Esophagus muscularis mucosa (tissue), 4 donors: ENCODE results near the gene ATRNL1. TPM values are rescaled to one million over a fixed set of nuclear protein-coding genes. Genes with fewer than 3 reads are reported as not detected.
"Not testable (repeated sequence)": the region's sequence is repeated elsewhere in the genome, so short reads cannot be mapped to it uniquely, and the experiment has no call there.

Experiments used
- DNase-seq: peaks from one replicate; pipeline ENCODE4 v3.0.0-alpha.2; 2017; ENCODE audit errors: extremely low spot score
- H3K27ac ChIP-seq, 4 donors: fragments of 200-600 bp; sonication (generic); replicated peaks in 1 of 4; 1 replicate in 3 of 4; 2 replicates in 1 of 4; pipeline ENCODE4 v1.5.1; 2016 to 2019; ENCODE audit warnings: mild to moderate bottlenecking in 1 of 4
- H3K27me3 ChIP-seq, 4 donors: fragments of 200-600 bp; sonication (generic); one replicate each; pipeline versions ENCODE4 v1.5.1 to v1.6.0; 2016 to 2019
- H3K36me3 ChIP-seq, 4 donors: fragments of 200-600 bp; sonication (generic); one replicate each; pipeline ENCODE4 v1.5.1; 2016 to 2019
- H3K4me1 ChIP-seq, 4 donors: fragments of 200-600 bp; sonication (generic); one replicate each; pipeline ENCODE4 v1.5.1; 2016 to 2019
- H3K4me3 ChIP-seq, 4 donors: fragments of 200-600 bp; sonication (generic); 1 replicate in 2 of 4; 2 replicates in 2 of 4; pipeline ENCODE4 v1.5.1; 2016 to 2019; ENCODE audit warnings: mild to moderate bottlenecking in 4 of 4, moderate library complexity in 1 of 4
- H3K9me3 ChIP-seq, 4 donors: fragments of 200-600 bp; sonication (generic); 1 replicate in 3 of 4; 2 replicates in 1 of 4; pipeline ENCODE4 v1.5.1; 2016 to 2019
- CTCF ChIP-seq, 3 experiments: fragments of 200-600 bp in 2 of 3; fragments of 450-650 bp in 1 of 3; sonication (generic) in 2 of 3; IDR thresholded peaks; one replicate each; pipeline ENCODE4 v1.5.1; 2017 to 2019; ENCODE audit warnings: antibody characterized with exemption in 3 of 3, mild to moderate bottlenecking in 2 of 3, moderate library complexity in 1 of 3
- EP300 ChIP-seq: sonication (generic); formaldehyde crosslinking; IDR thresholded peaks from one replicate; pipeline ENCODE4 v1.6.1; 2017; ENCODE audit warnings: antibody characterized with exemption
- POLR2A ChIP-seq: fragments of 450-650 bp; IDR thresholded peaks from one replicate; pipeline ENCODE4 v1.6.1; 2017; ENCODE audit warnings: antibody characterized with exemption, moderate library complexity, mild to moderate bottlenecking, low read depth
- POLR2AphosphoS5 ChIP-seq, 2 donors: sonication (generic); formaldehyde crosslinking; IDR thresholded peaks; one replicate each; pipeline ENCODE4 v1.6.1; 2017; ENCODE audit warnings: antibody characterized with exemption in 2 of 2
- WGBS: methylation state at CpG from one replicate; pipeline ENCODE4 v1.1.5; 2018; 5-methylcytosine and 5-hydroxymethylcytosine counted together
- intact Hi-C: fragments of 100-400 bp; cut with DNase I; formaldehyde crosslinking; loops from one replicate; pipeline ENCODE4 v1.15.1; 2023
- total RNA-seq, 4 donors: library from RNA; depleted of rRNA; stranded (reverse); fragments of >200 nt; gene quantifications; one replicate each; pipeline versions ENCODE4 v1.1.0 to v1.2.1, GENCODE V29; 2016

ATRNL1 gene
- total RNA-seq, 4 donors from 2014 or later, result 5.0 to 18.0 (median 11.3) TPM

- no peak for TF ChIP-seq EP300
- peak; percentile 13 to 46 (median 39) for TF ChIP-seq CTCF (IDR thresholded peaks at IDR 0.05)
- no peak for TF ChIP-seq POLR2A
- no peak for TF ChIP-seq POLR2AphosphoS5 (IDR thresholded peaks at IDR 0.05)
- Histone ChIP-seq H3K27ac (no peak overlapping the region), H3K9me3 (no peaks in the 10 kb centered on the region), H3K27me3 (no peaks in the 10 kb centered on the region), H3K4me1 (peaks cover 0 to 4% (median 0%) of the 10 kb centered on the region in 4 donors), H3K36me3 (no peaks in the 10 kb centered on the region), H3K4me3 (no peak overlapping the region)
- intact Hi-C loops, result loop anchor here (10.0 kb wide), 1 partner anchor 1213 kb away; no protein-coding TSS in a partner anchor
- no peak for DNase-seq
- WGBS, result 0% methylated on average over 1 of the region's 1 CpG
Measured at GRCh38 chr10:115171392-115171960, 78.3 kb downstream of the ATRNL1 start.

GRCh38 chr10:115173915-115174443 lies 80.8 kb downstream of the ATRNL1 start:
- WGBS, result 72% methylated on average over 3 of the region's 3 CpGs
- Histone ChIP-seq H3K27ac (no peak overlapping the region), H3K4me3 (no peak overlapping the region), H3K9me3 (no peaks in the 10 kb centered on the region), H3K27me3 (no peaks in the 10 kb centered on the region), H3K4me1 (peaks cover 0 to 4% (median 0%) of the 10 kb centered on the region in 4 donors), H3K36me3 (no peaks in the 10 kb centered on the region)
- no peak for DNase-seq
- intact Hi-C loops, result loop anchor here (10.0 kb wide), 1 partner anchor 1211 kb away; no protein-coding TSS in a partner anchor
- TF ChIP-seq EP300 (no peak), POLR2A (no peak), CTCF (IDR thresholded peaks at IDR 0.05) (no peak)

- H3K36me3 ChIP-seq, H3K4me1 ChIP-seq, H3K9me3 ChIP-seq, H3K27ac ChIP-seq, intact Hi-C loops, H3K4me3 ChIP-seq, DNase-seq, H3K27me3 ChIP-seq: not testable (repeated sequence)
- 94% methylated on average over 2 of the region's 2 CpGs for WGBS
Measured at GRCh38 chr10:115207276-115207675, 114.1 kb downstream of the ATRNL1 start.

- no peaks in the 10 kb centered on the region for H3K27me3 ChIP-seq
- no peak for DNase-seq
- no peak overlapping the region for H3K4me3 ChIP-seq
- no peaks in the 10 kb centered on the region for H3K9me3 ChIP-seq
- H3K4me1 ChIP-seq, result no peaks in the 10 kb centered on the region
- no peaks in the 10 kb centered on the region for H3K36me3 ChIP-seq
- no peak overlapping the region for H3K27ac ChIP-seq
- intact Hi-C loops, result no loop called here
- whole genome bisulfite sequencing, result 72% methylated on average over 1 of the region's 1 CpG
- TF ChIP-seq EP300 (no peak), CTCF (IDR thresholded peaks at IDR 0.05) (no peak), POLR2A (no peak), POLR2AphosphoS5 (IDR thresholded peaks at IDR 0.05) (no peak)
Measured at GRCh38 chr10:115209133-115209532, 116.0 kb downstream of the ATRNL1 start.

GRCh38 chr10:115214829-115215228 lies 121.7 kb downstream of the ATRNL1 start:
- TF ChIP-seq POLR2A, result no peak
- TF ChIP-seq CTCF (IDR thresholded peaks at IDR 0.05), result no peak
- intact Hi-C loops, result no loop called here
- DNase-seq, result no peak

More at GRCh38 chr10:115214829-115215228, 121.7 kb downstream of the ATRNL1 start:
- Histone ChIP-seq H3K27ac (no peak overlapping the region), H3K36me3 (no peaks in the 10 kb centered on the region), H3K9me3 (no peaks in the 10 kb centered on the region), H3K4me3 (no peak overlapping the region), H3K27me3 (no peaks in the 10 kb centered on the region), H3K4me1 (no peaks in the 10 kb centered on the region)
- 82% methylated on average over 2 of the region's 2 CpGs for WGBS
